Ishikawa (cell line): ENCODE data around the gene LYRM4.

Experiments used
- CEBPB ChIP-seq: IDR thresholded peaks from 2 replicates; pipeline ENCODE4 v1.6.1; 2012
- CREB1 ChIP-seq: IDR thresholded peaks from 2 replicates; pipeline ENCODE4 v1.6.1; 2012; ENCODE audit warnings: low read depth
- EGR1 ChIP-seq: IDR thresholded peaks from 2 replicates; pipeline ENCODE4 v1.6.1; 2012
- EP300 ChIP-seq: IDR thresholded peaks from 2 replicates; pipeline ENCODE4 v1.6.1; 2012; ENCODE audit warnings: borderline replicate concordance
- FOXM1 ChIP-seq: IDR thresholded peaks from 2 replicates; pipeline ENCODE4 v1.6.1; 2012; ENCODE audit warnings: low read depth, borderline replicate concordance
- MAX ChIP-seq: IDR thresholded peaks from 2 replicates; pipeline ENCODE4 v1.6.1; 2012
- NFIC ChIP-seq: IDR thresholded peaks from 2 replicates; pipeline ENCODE4 v1.6.1; 2012
- RAD21 ChIP-seq: IDR thresholded peaks from 2 replicates; pipeline ENCODE4 v1.6.1; 2012; ENCODE audit warnings: low read depth
- REST ChIP-seq: IDR thresholded peaks from 2 replicates; pipeline ENCODE4 v1.6.1; 2012; ENCODE audit warnings: low read depth, mild to moderate bottlenecking
- TAF1 ChIP-seq: IDR thresholded peaks from 2 replicates; pipeline ENCODE4 v1.6.1; 2012; ENCODE audit warnings: low read depth, mild to moderate bottlenecking
- TCF12 ChIP-seq: IDR thresholded peaks from 2 replicates; pipeline ENCODE4 v1.6.1; 2012; ENCODE audit warnings: low read depth
- TEAD4 ChIP-seq: IDR thresholded peaks from 2 replicates; pipeline ENCODE4 v1.6.1; 2012
- USF1 ChIP-seq: IDR thresholded peaks from 2 replicates; pipeline ENCODE4 v1.6.1; 2012
- YY1 ChIP-seq: IDR thresholded peaks from 2 replicates; pipeline ENCODE4 v1.6.1; 2012; ENCODE audit warnings: low read depth
- ZBTB7A ChIP-seq: IDR thresholded peaks from 2 replicates; pipeline ENCODE4 v1.6.1; 2012; ENCODE audit warnings: low read depth

LYRM4 gene

GRCh38 chr6:5108536-5109150, 152.1 kb downstream of the LYRM4 start:
- TF ChIP-seq FOXM1 = no peak
- no peak for TF ChIP-seq EP300
- no peak for TF ChIP-seq CEBPB
- TF ChIP-seq REST = no peak
- TF ChIP-seq TAF1 = no peak
- no peak for TF ChIP-seq YY1
- TF ChIP-seq CREB1 = no peak
- no peak for TF ChIP-seq TCF12

- TF ChIP-seq CREB1 (no peak), EP300 (no peak), TAF1 (no peak), TCF12 (no peak), USF1 (no peak), TEAD4 (no peak), NFIC (no peak), RAD21 (no peak), EGR1 (no peak), CEBPB (no peak), ZBTB7A (no peak), FOXM1 (no peak), MAX (no peak), REST (no peak), YY1 (no peak)
Measured at GRCh38 chr6:5108068-5108467, 152.7 kb downstream of the LYRM4 start.

GRCh38 chr6:5107341-5107740, 153.4 kb downstream of the LYRM4 start:
- TF ChIP-seq CREB1 (no peak), ZBTB7A (no peak), EP300 (no peak), NFIC (no peak), YY1 (no peak), EGR1 (no peak)

GRCh38 chr6:5105146-5105545, 155.6 kb downstream of the LYRM4 start:
- TF ChIP-seq FOXM1 (no peak), REST (no peak), TEAD4 (no peak), NFIC (no peak), RAD21 (no peak), EGR1 (no peak), TAF1 (no peak), EP300 (no peak), CREB1 (no peak), MAX (no peak), CEBPB (no peak), ZBTB7A (no peak), TCF12 (no peak), USF1 (no peak), YY1 (no peak)

- TF ChIP-seq CEBPB (no peak), YY1 (no peak), CREB1 (no peak), TCF12 (no peak), RAD21 (no peak), TEAD4 (no peak), FOXM1 (no peak), NFIC (no peak), USF1 (no peak), ZBTB7A (no peak), EGR1 (no peak)
Measured at GRCh38 chr6:5104667-5105066, 156.1 kb downstream of the LYRM4 start.
